ENCODE results near the gene MGAT5.
"Not testable (repeated sequence)": the region's sequence is repeated elsewhere in the genome, so short reads cannot be mapped to it uniquely, and the experiment has no call there.

The MGAT5 gene

DNA sequence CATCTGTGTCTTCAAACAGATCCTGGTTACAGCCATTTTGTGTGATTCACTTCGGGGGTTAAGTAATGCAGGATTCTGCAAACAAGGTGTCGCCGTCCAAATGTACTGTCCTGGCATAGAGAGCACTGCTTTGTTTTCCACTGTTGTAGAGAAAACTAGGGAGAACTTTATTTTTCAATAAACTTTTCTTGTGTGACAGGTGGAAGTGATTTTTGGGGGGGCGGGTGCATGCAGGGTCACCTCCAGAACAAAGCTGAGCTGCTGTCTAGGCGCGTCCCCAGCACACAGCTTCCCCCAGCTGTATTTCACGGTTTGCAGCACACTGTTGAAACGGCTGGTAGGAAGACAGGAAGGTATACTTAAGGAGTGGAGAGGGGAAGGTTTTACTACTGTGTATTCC lies 200.6 kb downstream of the MGAT5 start:
- no peak for DNase-seq

DNA sequence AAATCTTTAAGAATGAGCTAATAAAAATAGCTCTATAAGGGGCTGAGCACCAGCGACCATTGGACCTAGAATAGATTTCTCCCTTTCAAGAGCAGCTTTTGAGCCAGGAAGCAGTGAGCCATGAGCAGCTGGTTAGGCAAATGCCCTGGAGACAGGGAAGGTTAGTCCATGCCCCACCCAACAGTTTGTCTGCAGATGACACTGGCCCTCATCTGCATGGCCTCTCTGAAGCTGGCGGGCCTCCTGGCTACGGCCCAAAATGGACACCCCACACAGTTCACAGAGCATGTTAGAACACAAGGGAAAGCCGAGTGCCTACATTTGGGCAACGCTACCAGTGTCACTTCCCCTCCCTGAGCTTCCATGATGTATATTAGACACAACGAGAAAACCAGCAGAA lies 201.1 kb downstream of the MGAT5 start:
- DNase-seq: no peak

GRCh38 chr2:134455426-134455825 lies 201.6 kb downstream of the MGAT5 start:
- no peak for DNase-seq

GRCh38 chr2:134457353-134457752 lies 203.5 kb downstream of the MGAT5 start:
- no peak for DNase-seq

- no peak for DNase-seq
Measured at GRCh38 chr2:134457765-134458472, 204.0 kb downstream of the MGAT5 start.

GRCh38 chr2:134458473-134458853 lies 204.6 kb downstream of the MGAT5 start:
- no peak for DNase-seq

DNA sequence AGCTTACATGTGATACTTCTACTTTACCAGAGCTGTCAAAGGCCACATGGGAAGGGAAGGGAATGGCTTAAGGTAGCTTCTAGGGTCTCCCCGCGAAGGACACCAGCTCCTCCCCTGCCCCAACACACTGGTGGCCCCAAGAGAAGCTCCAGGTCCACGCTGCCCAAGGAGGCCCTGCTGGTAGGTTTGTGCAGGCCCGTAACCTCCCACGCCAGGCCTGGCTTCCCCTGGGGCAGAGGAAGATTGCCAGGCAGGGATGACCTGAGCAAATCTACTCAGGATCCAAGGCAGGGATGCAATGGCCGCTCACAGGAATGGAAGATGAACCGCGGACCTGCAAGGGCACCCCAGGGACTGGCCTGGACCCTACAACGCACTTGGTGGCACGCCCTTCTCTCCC lies 205.1 kb downstream of the MGAT5 start:
- DNase-seq: no peak

GRCh38 chr2:134459706-134460406 lies 206.0 kb downstream of the MGAT5 start:
- no peak for DNase-seq

GRCh38 chr2:134460583-134460998 lies 206.7 kb downstream of the MGAT5 start:
- peak; percentile 36 to 42 for DNase-seq

DNA sequence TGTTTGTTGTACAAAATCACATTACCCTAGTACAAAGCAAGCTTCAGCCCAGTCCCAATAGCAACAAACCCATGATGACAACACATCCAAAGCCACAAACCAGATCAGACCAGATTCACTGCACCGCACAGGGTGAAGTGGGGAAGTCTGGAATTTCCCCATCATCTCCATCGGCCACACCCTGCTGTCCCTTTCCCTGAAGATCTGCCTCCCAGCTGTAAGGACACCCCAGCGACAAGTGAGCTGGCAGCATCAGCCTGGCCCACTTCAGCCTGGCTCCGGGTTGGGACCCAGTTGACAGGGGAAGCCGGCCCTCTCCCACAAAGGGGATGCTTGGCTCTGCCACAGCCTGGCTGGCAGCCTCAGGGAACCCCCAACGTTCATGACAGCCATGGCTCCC lies 207.6 kb downstream of the MGAT5 start:
- no peak for DNase-seq

- DNase-seq: no peak
Measured at GRCh38 chr2:134462275-134462674, 208.4 kb downstream of the MGAT5 start.

DNA sequence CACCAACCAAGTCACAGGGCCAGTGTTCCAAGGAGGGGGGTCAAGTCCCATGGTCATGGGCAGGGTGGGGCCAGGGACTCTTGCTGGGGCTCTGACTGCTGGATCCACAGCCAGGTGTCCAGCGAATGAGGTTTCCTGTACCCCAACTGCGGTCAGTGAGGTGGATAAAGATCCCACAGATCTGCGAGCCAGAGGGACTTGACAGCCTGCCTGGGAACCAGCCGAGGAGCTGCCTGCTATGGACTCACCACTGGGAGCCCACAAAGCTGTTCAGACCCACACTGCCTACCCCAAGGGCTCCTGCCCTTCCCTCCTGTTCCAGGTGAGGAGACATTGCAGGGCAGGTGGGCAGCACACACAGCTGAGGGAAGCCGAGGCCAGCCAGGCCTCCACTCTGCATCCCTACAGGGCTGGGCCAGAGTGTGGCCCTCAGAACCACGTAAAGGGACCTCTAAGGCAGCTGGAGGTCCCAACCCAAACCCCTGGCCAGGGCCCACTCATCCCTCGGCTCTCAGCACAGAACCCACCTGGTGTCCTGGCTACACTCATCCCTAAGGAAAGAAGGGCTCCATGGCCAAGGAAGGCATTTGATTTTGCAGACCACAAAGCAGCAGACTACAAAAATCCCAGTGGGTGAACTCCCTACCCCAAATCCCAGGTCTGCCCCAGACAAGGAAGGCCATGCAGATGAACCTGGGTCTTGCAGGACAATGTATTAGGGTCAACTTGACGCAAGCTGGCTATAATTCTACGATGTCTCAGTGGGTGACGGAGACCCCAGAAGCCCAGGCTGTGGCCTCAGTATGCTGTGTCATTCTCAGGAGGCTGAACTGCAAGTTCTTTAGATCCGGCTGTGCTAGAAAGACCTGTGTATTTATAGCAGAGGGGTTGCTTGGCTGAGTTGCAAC lies 209.2 kb downstream of the MGAT5 start:
- DNase-seq: no peak

- no peak for DNase-seq
Measured at GRCh38 chr2:134463699-134464022, 209.8 kb downstream of the MGAT5 start.

DNA sequence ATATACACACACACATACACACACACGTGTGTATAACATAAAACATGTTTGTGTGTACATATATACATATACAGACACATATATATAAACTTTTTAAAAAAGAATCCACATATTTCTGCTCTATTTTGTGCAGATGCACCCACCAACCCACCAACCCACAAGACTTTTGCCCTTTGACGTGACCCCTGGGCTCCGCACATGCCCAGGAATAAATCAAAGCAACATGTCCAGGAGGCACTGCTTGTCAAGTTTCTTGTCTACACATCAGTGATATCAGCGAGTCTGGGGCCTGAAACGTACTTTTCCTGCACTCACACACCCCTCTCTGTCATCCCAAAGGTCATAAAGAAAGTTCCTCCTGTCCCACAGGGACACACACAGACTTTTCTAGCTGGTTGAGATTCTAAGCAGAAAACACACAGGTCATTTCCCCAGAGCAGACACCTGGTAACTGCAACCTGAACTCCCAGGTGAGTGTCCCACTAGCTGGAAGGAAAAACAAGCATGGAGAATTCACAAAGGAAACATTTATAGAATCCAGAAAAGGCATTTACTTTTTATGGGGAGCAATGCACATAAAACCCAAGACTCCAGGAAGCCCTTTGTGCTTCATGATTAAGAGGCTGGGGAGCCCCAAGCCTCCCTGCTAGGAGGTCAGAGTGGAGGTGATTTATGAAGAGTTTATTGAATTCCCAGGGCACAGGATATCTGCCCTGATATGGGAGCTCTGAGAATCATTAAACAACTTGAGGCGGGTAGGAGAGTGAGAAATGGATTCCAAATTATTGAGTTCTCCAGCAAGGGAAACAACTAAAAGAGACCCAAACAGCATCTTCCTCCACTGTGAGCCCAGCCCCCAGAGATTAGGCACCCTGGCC lies 211.6 kb downstream of the MGAT5 start:
- DNase-seq: no peak

- no peak for DNase-seq
Measured at GRCh38 chr2:134466141-134466540, 212.3 kb downstream of the MGAT5 start.

DNA sequence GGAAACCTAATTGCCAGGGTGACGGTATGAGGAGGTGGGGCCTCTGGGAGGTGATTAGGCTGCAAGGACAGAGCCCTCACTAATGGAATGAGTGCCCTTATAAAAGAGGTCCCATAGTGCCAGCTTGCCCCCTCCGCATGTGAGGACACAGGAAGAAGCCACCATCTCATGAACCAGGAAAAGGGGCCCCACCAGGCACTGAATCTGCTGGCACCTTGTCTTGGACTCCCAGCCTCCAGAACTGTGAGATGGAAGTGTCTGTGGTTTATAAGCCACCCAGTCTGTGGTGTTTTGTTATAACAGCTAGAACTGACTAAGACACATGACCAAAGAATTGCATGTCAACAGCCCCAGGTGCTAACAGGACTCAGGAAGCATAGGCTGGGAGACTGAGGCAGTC lies 214.3 kb downstream of the MGAT5 start:
- DNase-seq: no peak

DNA sequence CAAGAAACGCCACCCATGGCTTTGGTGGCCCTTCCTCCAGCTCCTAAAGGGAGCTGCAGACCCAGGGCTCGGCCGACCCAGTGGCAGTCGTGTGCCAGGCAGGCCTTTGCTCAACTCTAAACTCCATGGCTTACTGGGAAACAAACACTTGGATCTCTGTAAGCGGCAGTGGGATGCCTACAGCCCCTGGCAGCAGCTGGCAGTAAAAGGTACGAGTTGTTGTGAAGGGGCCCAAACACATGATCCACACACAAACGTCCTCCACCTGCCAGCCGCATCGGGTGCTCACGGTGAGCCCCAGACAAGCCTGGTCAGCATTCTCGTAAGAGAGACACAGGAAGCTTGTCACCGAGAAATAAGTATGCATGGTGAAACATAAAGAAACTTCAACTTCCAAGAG lies 214.9 kb downstream of the MGAT5 start:
- no peak for DNase-seq

DNA sequence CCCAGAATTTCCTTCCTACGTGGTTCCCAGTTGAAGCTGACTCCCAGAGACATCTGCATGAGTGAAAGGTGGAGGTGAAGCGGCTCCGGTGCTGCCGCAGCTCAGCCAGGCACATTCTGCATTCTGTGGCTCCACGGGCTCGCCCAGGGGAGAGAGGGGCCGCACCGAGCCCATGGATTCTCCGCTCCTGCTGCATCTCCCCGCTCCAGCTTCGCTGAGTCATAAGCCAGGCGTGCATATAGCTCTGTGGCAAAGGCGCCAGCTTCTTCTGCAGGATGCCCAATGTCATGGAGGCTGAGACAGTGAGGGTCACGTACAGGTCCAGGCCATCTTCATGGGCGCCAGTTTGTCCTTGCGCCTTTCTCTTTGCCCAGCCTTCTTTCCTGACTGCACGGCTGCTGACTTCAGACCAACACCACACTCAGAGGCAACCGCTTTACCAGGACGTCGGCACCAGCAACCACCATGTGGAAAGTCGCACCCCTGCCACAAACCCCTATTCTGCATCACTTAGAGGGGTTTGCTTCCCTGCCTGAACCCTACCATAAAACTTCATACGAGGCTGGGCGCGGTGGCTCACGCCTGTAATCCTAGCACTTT lies 215.7 kb downstream of the MGAT5 start:
- DNase-seq: no peak

- no peak for DNase-seq
Measured at GRCh38 chr2:134470561-134471168, 216.8 kb downstream of the MGAT5 start.

GRCh38 chr2:134476982-134477381 lies 223.1 kb downstream of the MGAT5 start:
- not testable (repeated sequence) for DNase-seq

GRCh38 chr2:134479696-134480330 lies 225.9 kb downstream of the MGAT5 start:
- no peak for DNase-seq

Data from hippocampal formation (tissue), 2 donors.